Neural progenitor cell (in vitro differentiated cells): ENCODE measurements around the gene SLC9C1. TPM values are rescaled to one million over a fixed set of nuclear protein-coding genes. Genes with fewer than 3 reads are reported as not detected.

Experiments
- DNase-seq: peaks from one replicate; pipeline ENCODE4 v3.0.0-alpha.2; 2016; ENCODE audit warnings: low spot score
- H2AFZ ChIP-seq: fragments of 200-600 bp; sonication (generic); replicated peaks from 2 replicates; pipeline ENCODE4 v1.6.1; 2016; ENCODE audit warnings: antibody characterized with exemption
- H3F3A ChIP-seq: fragments of 200-600 bp; sonication (generic); 2 replicates; pipeline ENCODE4 v1.6.1; 2016; ENCODE audit warnings: antibody characterized with exemption, low read depth
- H3K27ac ChIP-seq: fragments of 200-600 bp; sonication (generic); 2 replicates; pipeline ENCODE4 v1.5.1; 2016; ENCODE audit warnings: mild to moderate bottlenecking
- H3K27me3 ChIP-seq: fragments of 200-600 bp; sonication (generic); 2 replicates; pipeline ENCODE4 v1.6.1; 2016; ENCODE audit warnings: mild to moderate bottlenecking, moderate library complexity
- H3K36me3 ChIP-seq: fragments of 200-600 bp; sonication (generic); 2 replicates; pipeline ENCODE4 v1.5.1; 2016
- H3K4me1 ChIP-seq: fragments of 200-600 bp; sonication (generic); 2 replicates; pipeline ENCODE4 v1.6.1; 2016; ENCODE audit warnings: mixed run types
- H3K4me2 ChIP-seq: fragments of 200-600 bp; sonication (generic); 2 replicates; pipeline ENCODE4 v1.6.1; 2016
- H3K4me3 ChIP-seq: fragments of 200-600 bp; sonication (generic); 2 replicates; pipeline ENCODE4 v1.5.1; 2016
- H3K79me2 ChIP-seq: fragments of 200-600 bp; sonication (generic); 2 replicates; pipeline ENCODE4 v1.6.1; 2016; ENCODE audit warnings: low read depth
- H3K9ac ChIP-seq: fragments of 200-600 bp; sonication (generic); 2 replicates; pipeline ENCODE4 v1.6.1; 2016
- H3K9me3 ChIP-seq: fragments of 200-600 bp; sonication (generic); 2 replicates; pipeline ENCODE4 v1.5.1; 2016; ENCODE audit warnings: low read depth
- H4K20me1 ChIP-seq: fragments of 200-600 bp; sonication (generic); 2 replicates; pipeline ENCODE4 v1.6.1; 2016; ENCODE audit warnings: low read depth
- H3K27ac Mint-ChIP-seq: 3 replicates; pipeline ENCODE4 v1.8.0; 2021; ENCODE audit warnings: mixed read lengths
- H3K27me3 Mint-ChIP-seq: 2 replicates; pipeline ENCODE4 v1.8.0; 2022; ENCODE audit warnings: low read depth, mild to moderate bottlenecking, inconsistent platforms, moderate library complexity, mixed read lengths; ENCODE audit not compliant: insufficient read depth
- H3K36me3 Mint-ChIP-seq: 3 replicates; pipeline ENCODE4 v1.8.0; 2021; ENCODE audit warnings: mixed read lengths
- H3K4me1 Mint-ChIP-seq: 3 replicates; pipeline ENCODE4 v1.8.0; 2021; ENCODE audit warnings: mixed read lengths
- H3K4me3 Mint-ChIP-seq: 3 replicates; pipeline ENCODE4 v1.8.0; 2021; ENCODE audit warnings: mild to moderate bottlenecking, moderate library complexity, mixed read lengths
- H3K9me3 Mint-ChIP-seq: 3 replicates; pipeline ENCODE4 v1.8.0; 2020; ENCODE audit warnings: mixed read lengths
- CTCF ChIP-seq: fragments of 200-600 bp; sonication (generic); IDR thresholded peaks from 2 replicates; pipeline ENCODE4 v1.5.1; 2017; ENCODE audit warnings: antibody characterized with exemption, mild to moderate bottlenecking
- EZH2 ChIP-seq: fragments of 200-600 bp; sonication (generic); IDR thresholded peaks from 2 replicates; pipeline ENCODE4 v1.6.1; 2017; ENCODE audit warnings: antibody characterized with exemption, mild to moderate bottlenecking, moderate library complexity
- EZH2phosphoT487 ChIP-seq: fragments of 200-600 bp; sonication (generic); IDR thresholded peaks from 2 replicates; pipeline ENCODE4 v1.6.1; 2017; ENCODE audit warnings: antibody characterized with exemption
- total RNA-seq: library from RNA; depleted of rRNA; stranded (reverse); fragments of >200 nt; gene quantifications from 2 replicates; pipeline ENCODE4 v1.2.3, GENCODE V29; 2015; ENCODE audit warnings: low replicate concordance

Gene SLC9C1
- total RNA-seq, 1 donor from 2014 or later: 1.3 TPM

- H3K27me3 ChIP-seq: no peaks in the 10 kb centered on the region
- peaks cover 44% of the 10 kb centered on the region for H3F3A ChIP-seq
- DNase-seq: no peak
- peaks cover 41% of the 10 kb centered on the region for H3K4me1 ChIP-seq
- no peaks in the 10 kb centered on the region for H3K79me2 ChIP-seq
- H3K9ac ChIP-seq: no peak overlapping the region
- Mint-ChIP-seq H3K9me3 (no peaks in the 10 kb centered on the region), H3K4me3 (no peak overlapping the region), H3K27ac (no peak overlapping the region), H3K27me3 (peaks cover 8% of the 10 kb centered on the region), H3K36me3 (no peaks in the 10 kb centered on the region), H3K4me1 (peaks cover 33% of the 10 kb centered on the region)
- H3K4me3 ChIP-seq: no peak overlapping the region
- H4K20me1 ChIP-seq: no peaks in the 10 kb centered on the region
- H3K27ac ChIP-seq: no peak overlapping the region
- H3K4me2 ChIP-seq: no peak overlapping the region
- H3K36me3 ChIP-seq: no peaks in the 10 kb centered on the region
- TF ChIP-seq EZH2phosphoT487 (no peak), CTCF (no peak), EZH2 (no peak)
- no peak overlapping the region for H2AFZ ChIP-seq
- no peaks in the 10 kb centered on the region for H3K9me3 ChIP-seq
Observed at GRCh38 chr3:112121577-112122547, 172.2 kb downstream of the SLC9C1 start.

- no peaks in the 10 kb centered on the region for H3K9me3 ChIP-seq
- peak overlapping the region; percentile 34 for H3K27ac Mint-ChIP-seq
- H3K9ac ChIP-seq: no peak overlapping the region
- no peaks in the 10 kb centered on the region for H3K79me2 ChIP-seq
- H3K36me3 ChIP-seq: no peaks in the 10 kb centered on the region
- no peak overlapping the region for H3K27ac ChIP-seq
- H3K36me3 Mint-ChIP-seq: no peaks in the 10 kb centered on the region
- TF ChIP-seq EZH2phosphoT487 (no peak), EZH2 (no peak), CTCF (no peak)
- peaks cover 41% of the 10 kb centered on the region for H3K4me1 ChIP-seq
- peak overlapping the region; percentile 58 for H3K4me2 ChIP-seq
- peaks cover 6% of the 10 kb centered on the region for H3K27me3 Mint-ChIP-seq
- no peak overlapping the region for H3K4me3 Mint-ChIP-seq
- H3K9me3 Mint-ChIP-seq: no peaks in the 10 kb centered on the region
- H3K27me3 ChIP-seq: no peaks in the 10 kb centered on the region
- no peak for DNase-seq
- peaks cover 33% of the 10 kb centered on the region for H3F3A ChIP-seq
- no peaks in the 10 kb centered on the region for H4K20me1 ChIP-seq
- H2AFZ ChIP-seq: no peak overlapping the region
- peaks cover 28% of the 10 kb centered on the region for H3K4me1 Mint-ChIP-seq
- H3K4me3 ChIP-seq: no peak overlapping the region
Observed at GRCh38 chr3:112119962-112120836, 173.8 kb downstream of the SLC9C1 start.

- Histone ChIP-seq H4K20me1 (no peaks in the 10 kb centered on the region), H3F3A (peaks cover 33% of the 10 kb centered on the region), H3K27me3 (no peaks in the 10 kb centered on the region), H3K4me1 (peaks cover 40% of the 10 kb centered on the region), H2AFZ (no peak overlapping the region), H3K9me3 (no peaks in the 10 kb centered on the region), H3K36me3 (no peaks in the 10 kb centered on the region), H3K27ac (no peak overlapping the region), H3K79me2 (no peaks in the 10 kb centered on the region), H3K4me3 (no peak overlapping the region), H3K4me2 (no peak overlapping the region), H3K9ac (no peak overlapping the region)
- H3K36me3 Mint-ChIP-seq: no peaks in the 10 kb centered on the region
- DNase-seq: peak; percentile 25
- peaks cover 2% of the 10 kb centered on the region for H3K27me3 Mint-ChIP-seq
- no peaks in the 10 kb centered on the region for H3K9me3 Mint-ChIP-seq
- TF ChIP-seq EZH2phosphoT487 (no peak), CTCF (no peak), EZH2 (no peak)
- H3K27ac Mint-ChIP-seq: no peak overlapping the region
- no peak overlapping the region for H3K4me3 Mint-ChIP-seq
- peaks cover 24% of the 10 kb centered on the region for H3K4me1 Mint-ChIP-seq
Observed at GRCh38 chr3:112117841-112118571, 176.0 kb downstream of the SLC9C1 start.
